BJ (cell line): ENCODE measurements around the gene CRIM1. TPM values are rescaled to one million over a fixed set of nuclear protein-coding genes. Genes with fewer than 3 reads are reported as not detected.

Experiments
- CTCF ChIA-PET: fragments of 350-600 bp; formaldehyde crosslinking; extraction: SDS; loops from one replicate; lab custom pipeline; 2021; ENCODE audit warnings: antibody characterized with exemption, inconsistent platforms; lab: Yijun Ruan, JAX
- POLR2A ChIA-PET: fragments of 300-600 bp; sonication (Branson Sonifier 250); formaldehyde crosslinking; extraction: SDS; loops from one replicate; lab custom pipeline; 2021; ENCODE audit warnings: antibody characterized with exemption; lab: Charles Lee
- DNase-seq: peaks from one replicate; pipeline ENCODE4 v3.0.0-alpha.2; 2011; ENCODE audit warnings: low read depth
- H3K27me3 ChIP-seq: 2 replicates; pipeline ENCODE4 v1.6.0; 2011; ENCODE audit warnings: low read length; ENCODE audit not compliant: control insufficient read depth, insufficient read depth
- H3K36me3 ChIP-seq: 2 replicates; pipeline ENCODE4 v1.5.1; 2011; ENCODE audit warnings: low read length; ENCODE audit not compliant: control insufficient read depth, insufficient read depth
- H3K4me3 ChIP-seq: 2 replicates; pipeline ENCODE4 v1.5.1; 2011; ENCODE audit warnings: low read depth, mild to moderate bottlenecking, control low read depth, low read length
- polyA plus RNA-seq: library from polyadenylated mRNA; depleted of rRNA; stranded (reverse); fragments of >200 nt; gene quantifications from 2 replicates; pipeline ENCODE4 v1.2.3, GENCODE V29; 2011
- TF ChIP-seq, protein P1 (sequence below): IDR thresholded peaks from 2 replicates; pipeline ENCODE4 v1.5.1; 2011; ENCODE audit warnings: low read depth, mild to moderate bottlenecking, control low read depth, inconsistent platforms, low read length, moderate library complexity; ENCODE audit not compliant: insufficient read depth

CRIM1 gene
- polyA plus RNA-seq, 1 experiment = 729 TPM

- Histone ChIP-seq H3K27me3 (no peaks in the 10 kb centered on the region), H3K36me3 (peaks cover 5% of the 10 kb centered on the region; the same call in 1 of the 2 replicates), H3K4me3 (no peak overlapping the region)
- CTCF ChIA-PET = interaction anchor here (0.6 kb wide), 1 partner anchor 581 kb away, joined by 3 read pairs; no protein-coding TSS in a partner anchor
- TF ChIP-seq, protein P1, sequence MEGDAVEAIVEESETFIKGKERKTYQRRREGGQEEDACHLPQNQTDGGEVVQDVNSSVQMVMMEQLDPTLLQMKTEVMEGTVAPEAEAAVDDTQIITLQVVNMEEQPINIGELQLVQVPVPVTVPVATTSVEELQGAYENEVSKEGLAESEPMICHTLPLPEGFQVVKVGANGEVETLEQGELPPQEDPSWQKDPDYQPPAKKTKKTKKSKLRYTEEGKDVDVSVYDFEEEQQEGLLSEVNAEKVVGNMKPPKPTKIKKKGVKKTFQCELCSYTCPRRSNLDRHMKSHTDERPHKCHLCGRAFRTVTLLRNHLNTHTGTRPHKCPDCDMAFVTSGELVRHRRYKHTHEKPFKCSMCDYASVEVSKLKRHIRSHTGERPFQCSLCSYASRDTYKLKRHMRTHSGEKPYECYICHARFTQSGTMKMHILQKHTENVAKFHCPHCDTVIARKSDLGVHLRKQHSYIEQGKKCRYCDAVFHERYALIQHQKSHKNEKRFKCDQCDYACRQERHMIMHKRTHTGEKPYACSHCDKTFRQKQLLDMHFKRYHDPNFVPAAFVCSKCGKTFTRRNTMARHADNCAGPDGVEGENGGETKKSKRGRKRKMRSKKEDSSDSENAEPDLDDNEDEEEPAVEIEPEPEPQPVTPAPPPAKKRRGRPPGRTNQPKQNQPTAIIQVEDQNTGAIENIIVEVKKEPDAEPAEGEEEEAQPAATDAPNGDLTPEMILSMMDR = no peak
- POLR2A ChIA-PET = no interaction called here
- no peak for DNase-seq
These were observed 205.1 kb downstream of the CRIM1 start for GRCh38 chr2:36560726-36561125.

DNA sequence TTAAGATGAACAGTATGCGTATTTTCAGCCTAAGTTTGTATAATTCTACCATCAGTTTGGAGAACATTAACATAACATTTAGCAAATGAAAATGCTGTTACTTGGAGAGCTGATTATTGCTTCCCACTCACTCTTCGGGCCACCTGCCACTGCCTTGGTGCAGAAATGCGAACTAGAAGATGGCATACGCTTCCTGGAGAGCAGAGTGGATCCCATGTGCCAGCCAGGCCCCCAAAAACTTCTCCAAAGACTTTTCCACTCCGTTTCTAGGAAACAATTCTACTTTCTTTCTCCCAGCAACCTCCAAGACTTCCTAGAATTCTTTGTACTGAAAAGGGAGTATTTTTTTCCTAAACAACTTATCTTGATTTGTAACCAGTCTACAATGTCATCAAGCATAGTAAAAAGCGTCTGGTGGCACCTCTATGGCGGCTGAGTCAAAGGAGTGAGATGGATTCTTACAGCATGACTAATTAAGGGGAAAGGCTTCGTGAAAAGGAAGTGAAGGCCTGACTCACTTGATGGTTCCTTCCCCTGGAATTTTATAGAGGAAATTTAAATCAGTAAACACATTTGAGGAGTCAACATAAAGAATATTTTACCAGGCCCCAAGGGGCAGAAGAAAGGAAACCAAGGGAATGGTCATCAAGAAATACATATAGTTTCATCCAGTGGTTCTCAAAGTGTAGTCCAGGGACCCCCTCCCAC, 205.8 kb downstream of the CRIM1 start:
- Histone ChIP-seq H3K27me3 (no peaks in the 10 kb centered on the region), H3K4me3 (no peak overlapping the region), H3K36me3 (peaks cover 5% of the 10 kb centered on the region; the same call in 1 of the 2 replicates)
- DNase-seq = peak; percentile 94
- ChIA-PET POLR2A (no interaction called here), CTCF (interaction anchor here (1.2 kb wide), 1 partner anchor 12 kb away, joined by 5 read pairs; no protein-coding TSS in a partner anchor)
- TF ChIP-seq, protein P1 = no peak

DNA sequence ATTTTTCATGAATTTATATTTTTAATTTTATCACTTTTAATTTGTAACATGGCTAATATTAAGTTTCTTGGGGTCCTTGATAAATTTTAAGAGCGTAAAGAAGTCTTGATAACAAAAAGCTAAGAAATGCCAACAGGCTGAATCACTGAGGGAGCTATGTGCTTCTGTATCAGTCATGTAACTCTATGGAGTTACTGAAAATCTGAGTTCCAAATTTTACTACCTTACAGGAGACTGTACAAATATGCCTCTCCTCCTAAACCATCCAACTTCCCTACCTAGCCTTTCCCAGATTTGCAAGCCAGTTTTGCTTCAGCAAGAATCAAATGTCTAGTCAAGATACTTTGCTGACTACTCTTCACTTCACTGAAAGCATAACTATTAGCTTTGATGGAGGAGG, 206.7 kb downstream of the CRIM1 start:
- H3K4me3 ChIP-seq = no peak overlapping the region
- no peak for DNase-seq
- peaks cover 5% of the 10 kb centered on the region for H3K36me3 ChIP-seq
- ChIA-PET CTCF (interaction anchor here (1.2 to 1.5 kb wide), 4 partner anchors 13 to 223 kb away, joined by 3 to 5 read pairs (median 4); no protein-coding TSS in a partner anchor), POLR2A (no interaction called here)
- TF ChIP-seq, protein P1 = no peak
- H3K27me3 ChIP-seq = no peaks in the 10 kb centered on the region

DNA sequence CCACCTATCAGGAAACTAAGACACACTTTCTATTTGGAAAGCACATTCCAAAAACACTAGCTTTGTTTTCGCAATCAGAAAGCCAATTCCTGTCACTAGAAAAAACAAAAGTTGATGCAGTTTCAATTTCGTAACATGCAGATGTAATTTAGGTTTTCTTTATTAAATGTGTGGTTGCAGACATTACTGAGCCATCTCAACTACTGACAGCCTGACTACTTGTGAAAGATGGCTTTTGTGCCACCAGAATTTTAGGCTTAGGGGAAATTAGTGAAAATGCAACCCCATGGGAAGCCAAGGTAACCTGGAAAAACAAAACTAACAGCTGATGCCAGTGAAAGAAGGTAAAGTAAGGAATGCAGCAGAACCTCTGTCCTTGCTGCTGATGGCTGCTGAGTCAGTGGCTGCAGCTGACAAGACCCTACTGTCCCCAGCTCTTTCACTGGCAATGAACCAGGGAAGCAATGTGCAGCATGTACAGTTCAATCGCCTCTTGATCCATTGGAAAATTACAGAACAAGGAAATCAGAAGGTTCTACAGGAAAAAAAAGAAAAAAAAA, 207.5 kb downstream of the CRIM1 start:
- H3K36me3 ChIP-seq = peaks cover 5% of the 10 kb centered on the region
- ChIA-PET CTCF (interaction anchor here (0.8 to 1.5 kb wide), 7 partner anchors 21 to 222 kb away, joined by 3 to 7 read pairs (median 4); no protein-coding TSS in a partner anchor), POLR2A (interaction anchor here (0.6 kb wide), 1 partner anchor 133 kb away, joined by 3 read pairs; no protein-coding TSS in a partner anchor)
- DNase-seq = no peak
- H3K4me3 ChIP-seq = no peak overlapping the region
- TF ChIP-seq, protein P1 = no peak
- H3K27me3 ChIP-seq = no peaks in the 10 kb centered on the region

- Histone ChIP-seq H3K4me3 (no peak overlapping the region), H3K36me3 (peaks cover 5% of the 10 kb centered on the region), H3K27me3 (no peaks in the 10 kb centered on the region)
- DNase-seq = no peak
- TF ChIP-seq, protein P1 = no peak
- POLR2A ChIA-PET = interaction anchor here (0.6 kb wide), 1 partner anchor 212 kb away, joined by 4 read pairs; no protein-coding TSS in a partner anchor
- CTCF ChIA-PET = interaction anchor here (1.4 kb wide), 2 partner anchors 31 to 96 kb away, joined by 3 read pairs; no protein-coding TSS in a partner anchor
These were observed 208.9 kb downstream of the CRIM1 start for GRCh38 chr2:36564377-36564930.
